ENCODE measurements around the gene SLC47A1. TPM values are rescaled to one million over a fixed set of nuclear protein-coding genes. Genes with fewer than 3 reads are reported as not detected.

Gene SLC47A1
- total and polyA plus RNA-seq, 2 experiments from 2014 or later = 0.76 to 7.0 TPM

DNA sequence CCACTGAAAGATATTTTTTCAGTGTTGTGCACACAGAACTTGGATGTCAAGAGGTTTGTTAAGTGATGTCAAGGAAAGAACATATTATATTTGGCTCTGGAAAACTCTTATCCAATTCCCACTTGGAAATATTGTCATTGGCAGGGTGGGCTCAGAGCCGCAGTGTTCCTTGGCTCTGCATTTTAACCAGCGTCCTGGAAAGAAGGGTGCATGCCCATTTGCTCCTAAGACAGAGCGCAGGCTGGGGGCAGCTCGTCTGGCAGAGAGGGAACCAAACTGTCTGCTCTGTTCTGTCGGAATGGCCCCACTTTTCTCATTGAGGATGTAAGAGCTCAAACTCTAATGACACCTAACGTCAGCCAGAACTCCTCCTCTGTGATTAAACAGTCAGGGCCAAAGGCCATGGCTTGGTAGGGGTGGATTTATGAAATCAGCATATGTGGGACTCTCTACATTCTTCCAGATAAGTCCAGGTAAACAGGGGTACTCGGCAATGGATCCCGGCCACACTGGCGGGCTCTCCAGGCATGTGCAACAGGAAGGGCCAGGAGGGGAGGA is 18.0 kb downstream of the SLC47A1 start:
- WGBS, 2 experiments (ENCODE audit: low coverage in 1 of 2, low lambda C conversion rate in 2 of 2, missing lambda C conversion rate in 2 of 2) = 70 to 71% methylated on average over 9 of the region's 9 CpGs
- Histone ChIP-seq H2AFZ (no peak overlapping the region), H4K20me1 (ENCODE audit: insufficient read depth) (no peaks in the 10 kb centered on the region), H3K9me2 (ENCODE audit: insufficient read depth) (no peaks in the 10 kb centered on the region), H3K36me3 (ENCODE audit: low read depth) (no peaks in the 10 kb centered on the region), H3K27ac (no peak overlapping the region), H3K4me2 (ENCODE audit: unreplicated experiment) (no peak overlapping the region), H3F3A (ENCODE audit: insufficient read depth) (no peaks in the 10 kb centered on the region), H3K27me3 (replicated peaks; ENCODE audit: insufficient read depth) (0 out of 2 replicates have a peak, but pooled peaks cover 6% of the 10 kb centered on the region), H3K9ac (no peak overlapping the region), H3K9me3 (ENCODE audit: low read depth) (no peaks in the 10 kb centered on the region), H3K4me3 (no peak overlapping the region), H3K4me1 (ENCODE audit: insufficient read depth) (no peaks in the 10 kb centered on the region), H3K79me2 (ENCODE audit: insufficient read depth) (no peaks in the 10 kb centered on the region)
- DNase-seq = no peak
- in situ Hi-C loops (cut with MboI) = no loop called here
- no peak for TF ChIP-seq EZH2phosphoT487 (IDR thresholded peaks at IDR 0.05; ENCODE audit: insufficient read depth, low read depth)
- no peak for TF ChIP-seq EZH2 (IDR thresholded peaks at IDR 0.05; ENCODE audit: insufficient read depth, poor library complexity, severe bottlenecking)

DNA sequence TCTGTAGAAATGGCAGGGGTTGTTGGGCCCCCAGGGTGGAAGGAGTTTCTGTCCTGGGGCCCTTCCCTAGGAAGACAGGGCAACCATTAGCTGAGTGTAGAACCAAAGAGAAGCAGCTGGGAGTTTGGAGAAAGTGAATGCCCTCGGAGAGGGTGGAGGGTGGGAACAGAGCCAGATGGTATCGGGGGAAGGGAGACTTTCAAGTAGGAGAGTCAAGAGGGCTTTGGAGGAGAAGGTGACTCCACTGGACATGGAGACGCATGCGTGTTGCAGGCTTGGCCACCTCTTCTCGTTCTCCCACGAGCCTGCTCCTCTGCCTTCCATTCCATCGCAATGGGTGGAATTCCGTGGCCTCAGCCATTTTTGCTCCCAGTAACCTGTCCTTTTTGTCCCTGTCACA is 19.4 kb downstream of the SLC47A1 start:
- in situ Hi-C loops (cut with MboI) = no loop called here
- Histone ChIP-seq H2AFZ (no peak overlapping the region), H3F3A (ENCODE audit: insufficient read depth) (no peaks in the 10 kb centered on the region), H3K4me3 (no peak overlapping the region), H3K36me3 (ENCODE audit: low read depth) (no peaks in the 10 kb centered on the region), H3K9me3 (ENCODE audit: low read depth) (no peaks in the 10 kb centered on the region), H3K79me2 (ENCODE audit: insufficient read depth) (no peaks in the 10 kb centered on the region), H3K27ac (no peak overlapping the region), H3K4me2 (ENCODE audit: unreplicated experiment) (no peak overlapping the region), H3K9me2 (ENCODE audit: insufficient read depth) (no peaks in the 10 kb centered on the region), H3K4me1 (ENCODE audit: insufficient read depth) (no peaks in the 10 kb centered on the region), H3K27me3 (replicated peaks; ENCODE audit: insufficient read depth) (0 out of 2 replicates have a peak, but pooled peaks cover 6% of the 10 kb centered on the region), H3K9ac (no peak overlapping the region), H4K20me1 (ENCODE audit: insufficient read depth) (no peaks in the 10 kb centered on the region)
- DNase-seq = no peak
- TF ChIP-seq EZH2 (IDR thresholded peaks at IDR 0.05; ENCODE audit: insufficient read depth, poor library complexity, severe bottlenecking) (no peak), EZH2phosphoT487 (IDR thresholded peaks at IDR 0.05; ENCODE audit: insufficient read depth, low read depth) (no peak)
- WGBS, 2 experiments (ENCODE audit: low coverage in 1 of 2, low lambda C conversion rate in 2 of 2, missing lambda C conversion rate in 2 of 2) = 85 to 94% methylated on average over 7 to 8 of the region's 8 CpGs

DNA sequence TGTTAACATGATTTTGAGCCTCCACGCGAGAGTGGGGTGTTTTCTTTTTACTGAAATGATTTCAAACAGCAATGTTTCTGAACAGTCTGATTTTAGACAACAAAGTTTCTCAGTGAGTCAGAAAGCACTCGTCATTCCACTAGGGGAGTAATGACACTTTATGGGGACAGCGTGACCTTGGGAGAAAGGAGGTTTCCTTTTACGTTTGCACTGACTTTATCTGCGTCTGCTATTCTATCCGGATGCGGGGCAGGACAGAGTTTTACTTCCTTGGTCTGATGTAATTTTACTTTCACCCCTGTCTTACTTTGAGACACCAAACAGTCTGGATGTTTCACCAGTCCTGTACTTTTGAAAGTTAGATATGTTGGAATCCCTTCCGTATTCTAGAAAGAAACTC is 20.7 kb downstream of the SLC47A1 start:
- 73 to 76% methylated on average over 9 of the region's 9 CpGs for WGBS, 2 experiments (ENCODE audit: low coverage in 1 of 2, low lambda C conversion rate in 2 of 2, missing lambda C conversion rate in 2 of 2)
- no peak for DNase-seq
- Histone ChIP-seq H3K36me3 (ENCODE audit: low read depth) (no peaks in the 10 kb centered on the region), H3K79me2 (ENCODE audit: insufficient read depth) (no peaks in the 10 kb centered on the region), H3K9ac (no peak overlapping the region), H3K4me2 (ENCODE audit: unreplicated experiment) (no peak overlapping the region), H3K4me3 (no peak overlapping the region), H3K9me3 (ENCODE audit: low read depth) (no peaks in the 10 kb centered on the region), H4K20me1 (ENCODE audit: insufficient read depth) (no peaks in the 10 kb centered on the region), H3K9me2 (ENCODE audit: insufficient read depth) (no peaks in the 10 kb centered on the region), H3K27me3 (replicated peaks; ENCODE audit: insufficient read depth) (0 out of 2 replicates have a peak, but pooled peaks cover 6% of the 10 kb centered on the region), H3K4me1 (ENCODE audit: insufficient read depth) (no peaks in the 10 kb centered on the region), H3K27ac (no peak overlapping the region), H2AFZ (no peak overlapping the region), H3F3A (ENCODE audit: insufficient read depth) (no peaks in the 10 kb centered on the region)
- in situ Hi-C loops (cut with MboI) = no loop called here
- TF ChIP-seq EZH2phosphoT487 (IDR thresholded peaks at IDR 0.05; ENCODE audit: insufficient read depth, low read depth) (no peak), EZH2 (IDR thresholded peaks at IDR 0.05; ENCODE audit: insufficient read depth, poor library complexity, severe bottlenecking) (no peak)

DNA sequence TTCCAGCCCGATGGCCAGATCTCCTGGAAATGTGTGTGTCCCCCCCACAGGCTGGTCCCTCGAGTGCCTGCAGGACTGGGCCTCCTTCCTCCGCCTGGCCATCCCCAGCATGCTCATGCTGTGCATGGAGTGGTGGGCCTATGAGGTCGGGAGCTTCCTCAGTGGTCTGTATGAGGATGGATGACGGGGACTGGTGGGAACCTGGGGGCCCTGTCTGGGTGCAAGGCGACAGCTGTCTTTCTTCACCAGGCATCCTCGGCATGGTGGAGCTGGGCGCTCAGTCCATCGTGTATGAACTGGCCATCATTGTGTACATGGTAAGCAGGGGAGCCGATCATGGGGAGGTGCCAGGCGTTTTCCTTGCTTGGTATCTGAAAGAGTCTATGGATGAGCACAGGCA is 22.1 kb downstream of the SLC47A1 start:
- Histone ChIP-seq H3K9me3 (ENCODE audit: low read depth) (no peaks in the 10 kb centered on the region), H3K27me3 (replicated peaks; ENCODE audit: insufficient read depth) (0 out of 2 replicates have a peak, but pooled peaks cover 6% of the 10 kb centered on the region), H3K9ac (no peak overlapping the region), H3K9me2 (ENCODE audit: insufficient read depth) (no peaks in the 10 kb centered on the region), H3F3A (ENCODE audit: insufficient read depth) (no peaks in the 10 kb centered on the region), H3K4me3 (no peak overlapping the region), H3K79me2 (ENCODE audit: insufficient read depth) (no peaks in the 10 kb centered on the region), H2AFZ (no peak overlapping the region), H3K36me3 (ENCODE audit: low read depth) (no peaks in the 10 kb centered on the region), H3K27ac (no peak overlapping the region), H4K20me1 (ENCODE audit: insufficient read depth) (no peaks in the 10 kb centered on the region), H3K4me2 (ENCODE audit: unreplicated experiment) (no peak overlapping the region), H3K4me1 (ENCODE audit: insufficient read depth) (no peaks in the 10 kb centered on the region)
- TF ChIP-seq EZH2phosphoT487 (IDR thresholded peaks at IDR 0.05; ENCODE audit: insufficient read depth, low read depth) = no peak
- TF ChIP-seq EZH2 (IDR thresholded peaks at IDR 0.05; ENCODE audit: insufficient read depth, poor library complexity, severe bottlenecking) = no peak
- WGBS, 2 experiments (ENCODE audit: low coverage in 1 of 2, low lambda C conversion rate in 2 of 2, missing lambda C conversion rate in 2 of 2) = 83 to 86% methylated on average over 11 of the region's 11 CpGs
- in situ Hi-C loops (cut with MboI) = no loop called here
- no peak for DNase-seq

DNA sequence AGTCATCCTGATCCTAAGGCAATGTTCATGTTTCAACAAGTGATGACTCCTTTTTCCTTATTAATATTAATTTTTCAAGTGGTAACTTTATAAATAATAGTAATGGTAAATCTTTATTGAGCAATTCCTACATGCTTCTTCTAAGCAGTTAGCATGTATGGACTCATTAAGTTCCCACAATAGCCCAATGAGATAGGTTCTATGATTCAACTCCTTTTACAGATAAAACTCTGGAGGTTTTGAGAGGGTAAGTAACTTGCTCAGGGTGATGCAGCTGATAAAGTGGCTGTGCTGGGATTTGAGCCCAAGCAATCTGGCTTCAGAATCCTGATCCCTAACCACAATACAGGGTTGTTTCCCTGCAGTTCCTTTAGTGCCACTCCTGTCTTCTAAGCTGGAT is 25.3 kb downstream of the SLC47A1 start:
- Histone ChIP-seq H2AFZ (no peak overlapping the region), H3K79me2 (ENCODE audit: insufficient read depth) (no peaks in the 10 kb centered on the region), H3K4me1 (ENCODE audit: insufficient read depth) (no peaks in the 10 kb centered on the region), H3K27me3 (replicated peaks; ENCODE audit: insufficient read depth) (no peaks in the 10 kb centered on the region), H3K36me3 (ENCODE audit: low read depth) (no peaks in the 10 kb centered on the region), H3K4me2 (ENCODE audit: unreplicated experiment) (no peak overlapping the region), H3K9me3 (ENCODE audit: low read depth) (no peaks in the 10 kb centered on the region), H3K27ac (no peak overlapping the region), H3K9me2 (ENCODE audit: insufficient read depth) (no peaks in the 10 kb centered on the region), H3K9ac (no peak overlapping the region), H3F3A (ENCODE audit: insufficient read depth) (no peaks in the 10 kb centered on the region), H3K4me3 (no peak overlapping the region), H4K20me1 (ENCODE audit: insufficient read depth) (no peaks in the 10 kb centered on the region)
- DNase-seq = no peak
- in situ Hi-C loops (cut with MboI) = no loop called here
- TF ChIP-seq EZH2phosphoT487 (IDR thresholded peaks at IDR 0.05; ENCODE audit: insufficient read depth, low read depth) (no peak), EZH2 (IDR thresholded peaks at IDR 0.05; ENCODE audit: insufficient read depth, poor library complexity, severe bottlenecking) (no peak)

Measured in GM23248 (cell line).